ENCODE measurements around the gene AXIN2.

DNA sequence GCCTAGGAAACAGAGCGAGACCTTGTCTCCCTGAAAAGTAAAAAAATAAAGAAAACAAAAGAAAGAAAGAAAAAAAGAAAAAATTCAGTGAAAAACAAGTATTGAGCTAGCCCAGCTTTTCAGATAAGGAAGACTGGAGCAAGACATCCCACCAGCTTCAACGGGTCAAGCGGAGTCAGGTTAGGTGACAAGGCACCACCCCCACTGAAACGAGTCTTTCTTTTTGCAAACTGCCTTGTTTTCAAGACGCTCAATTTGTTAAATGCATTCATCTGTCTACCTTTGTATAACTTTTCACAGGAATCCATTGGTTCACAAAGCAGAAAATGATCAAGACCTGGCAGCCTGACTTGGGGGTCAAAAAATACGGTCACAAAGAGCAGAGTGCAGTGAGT lies 10.7 kb upstream of the AXIN2 start:
- TF ChIP-seq POLR2A (IDR thresholded peaks at IDR 0.05), result no peak
- TF ChIP-seq, protein P1, sequence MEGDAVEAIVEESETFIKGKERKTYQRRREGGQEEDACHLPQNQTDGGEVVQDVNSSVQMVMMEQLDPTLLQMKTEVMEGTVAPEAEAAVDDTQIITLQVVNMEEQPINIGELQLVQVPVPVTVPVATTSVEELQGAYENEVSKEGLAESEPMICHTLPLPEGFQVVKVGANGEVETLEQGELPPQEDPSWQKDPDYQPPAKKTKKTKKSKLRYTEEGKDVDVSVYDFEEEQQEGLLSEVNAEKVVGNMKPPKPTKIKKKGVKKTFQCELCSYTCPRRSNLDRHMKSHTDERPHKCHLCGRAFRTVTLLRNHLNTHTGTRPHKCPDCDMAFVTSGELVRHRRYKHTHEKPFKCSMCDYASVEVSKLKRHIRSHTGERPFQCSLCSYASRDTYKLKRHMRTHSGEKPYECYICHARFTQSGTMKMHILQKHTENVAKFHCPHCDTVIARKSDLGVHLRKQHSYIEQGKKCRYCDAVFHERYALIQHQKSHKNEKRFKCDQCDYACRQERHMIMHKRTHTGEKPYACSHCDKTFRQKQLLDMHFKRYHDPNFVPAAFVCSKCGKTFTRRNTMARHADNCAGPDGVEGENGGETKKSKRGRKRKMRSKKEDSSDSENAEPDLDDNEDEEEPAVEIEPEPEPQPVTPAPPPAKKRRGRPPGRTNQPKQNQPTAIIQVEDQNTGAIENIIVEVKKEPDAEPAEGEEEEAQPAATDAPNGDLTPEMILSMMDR (IDR thresholded peaks at IDR 0.05), result no peak

Data from tibial nerve (tissue), 3 donors.